Hepatocyte (in vitro differentiated cells): Measurements from ENCODE around the gene ARHGEF12. TPM values are rescaled to one million over a fixed set of nuclear protein-coding genes. Genes with fewer than 3 reads are reported as not detected.

Experiments
- DNase-seq: peaks from one replicate; pipeline ENCODE4 v3.0.0-alpha.2; 2016; ENCODE audit warnings: low spot score
- H2AFZ ChIP-seq: fragments of 200-600 bp; sonication (generic); 2 replicates; pipeline ENCODE4 v1.6.0; 2016; ENCODE audit warnings: antibody characterized with exemption, mild to moderate bottlenecking
- H3K27ac ChIP-seq: fragments of 200-600 bp; sonication (generic); 2 replicates; pipeline ENCODE4 v1.5.1; 2016; ENCODE audit warnings: mild to moderate bottlenecking
- H3K27me3 ChIP-seq: fragments of 200-600 bp; sonication (generic); 2 replicates; pipeline ENCODE4 v1.6.1; 2016
- H3K36me3 ChIP-seq: fragments of 200-600 bp; sonication (generic); replicated peaks from 2 replicates; pipeline ENCODE4 v1.5.1; 2016; ENCODE audit warnings: low read depth; ENCODE audit not compliant: insufficient read depth
- H3K4me1 ChIP-seq: fragments of 200-600 bp; sonication (generic); 2 replicates; pipeline ENCODE4 v1.5.1; 2016; ENCODE audit warnings: mild to moderate bottlenecking, moderate library complexity; ENCODE audit not compliant: insufficient read depth
- H3K4me2 ChIP-seq: fragments of 200-600 bp; sonication (generic); 2 replicates; pipeline ENCODE4 v1.6.0; 2016
- H3K4me3 ChIP-seq: fragments of 200-600 bp; sonication (generic); 2 replicates; pipeline ENCODE4 v1.5.1; 2016; ENCODE audit warnings: mild to moderate bottlenecking
- H3K79me2 ChIP-seq: fragments of 200-600 bp; sonication (generic); 2 replicates; pipeline ENCODE4 v1.6.0; 2017; ENCODE audit warnings: mild to moderate bottlenecking
- H3K9me2 ChIP-seq: fragments of 200-600 bp; sonication (generic); replicated peaks from 2 replicates; pipeline ENCODE4 v1.6.0; 2017; ENCODE audit warnings: mild to moderate bottlenecking; ENCODE audit not compliant: insufficient read depth
- H3K9me3 ChIP-seq: fragments of 200-600 bp; sonication (generic); 2 replicates; pipeline ENCODE4 v1.5.1; 2016; ENCODE audit warnings: low read depth, mild to moderate bottlenecking
- H4K20me1 ChIP-seq: fragments of 200-600 bp; sonication (generic); 2 replicates; pipeline ENCODE4 v1.6.0; 2016; ENCODE audit warnings: mild to moderate bottlenecking; ENCODE audit not compliant: insufficient read depth, poor library complexity, severe bottlenecking
- EZH2 ChIP-seq: fragments of 200-600 bp; sonication (generic); IDR thresholded peaks from 2 replicates; pipeline ENCODE4 v1.6.1; 2016; ENCODE audit warnings: antibody characterized with exemption, mild to moderate bottlenecking, borderline replicate concordance
- EZH2phosphoT487 ChIP-seq: fragments of 200-600 bp; sonication (generic); IDR thresholded peaks from one replicate; pipeline ENCODE4 v1.6.1; 2018; ENCODE audit warnings: antibody characterized with exemption, mild to moderate bottlenecking, low read depth, moderate library complexity; ENCODE audit not compliant: unreplicated experiment, severe bottlenecking
- whole genome bisulfite sequencing: methylation state at CpG from one replicate; pipeline ENCODE4 v1.1.6; 2016; ENCODE audit warnings: low lambda C conversion rate; ENCODE audit errors: missing lambda C conversion rate; 5-methylcytosine and 5-hydroxymethylcytosine counted together
- polyA plus RNA-seq: library from polyadenylated mRNA; unstranded; fragments of >200 nt; fragmentation: Nextera tagmentation; extraction: Ambion mirVana; gene quantifications from 2 replicates; pipeline ENCODE4 v1.2.1, GENCODE V29; 2016
- total RNA-seq: library from RNA; depleted of rRNA; stranded (reverse); fragments of >200 nt; gene quantifications from 2 replicates; pipeline ENCODE4 v1.2.3, GENCODE V29; 2014
- TF ChIP-seq, protein P1 (sequence below): fragments of 200-600 bp; sonication (generic); IDR thresholded peaks from 2 replicates; pipeline ENCODE4 v1.5.1; 2016; ENCODE audit warnings: antibody characterized with exemption, mild to moderate bottlenecking; ENCODE audit not compliant: poor library complexity

Gene ARHGEF12
- total and polyA plus RNA-seq, 2 experiments from 2014 or later: 21.2 to 75.1 TPM

DNA sequence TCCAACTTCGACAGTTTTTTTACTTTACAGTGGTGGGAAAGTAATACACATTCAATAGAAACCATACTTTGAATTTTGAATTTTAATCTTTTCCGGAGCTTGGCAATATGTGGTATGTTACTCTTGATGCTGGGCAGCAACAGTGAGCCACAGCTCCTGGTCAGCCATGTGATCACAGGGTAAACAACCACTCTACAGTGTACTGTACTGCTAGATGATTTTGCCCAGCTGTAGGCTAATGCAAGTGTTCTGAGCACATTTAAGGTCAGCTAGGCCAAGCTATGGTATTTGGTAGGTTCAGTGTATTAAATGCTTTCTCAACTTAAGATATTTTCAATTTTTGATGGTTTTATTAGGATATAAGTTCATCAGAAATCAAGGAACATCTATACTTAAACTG is 126.6 kb downstream of the ARHGEF12 start:
- H3K4me2 ChIP-seq: no peak overlapping the region
- H4K20me1 ChIP-seq: no peaks in the 10 kb centered on the region
- H3K4me3 ChIP-seq: no peak overlapping the region
- H3K79me2 ChIP-seq: no peaks in the 10 kb centered on the region
- H3K4me1 ChIP-seq: no peaks in the 10 kb centered on the region
- no peak for DNase-seq
- H2AFZ ChIP-seq: no peak overlapping the region
- TF ChIP-seq, protein P1, sequence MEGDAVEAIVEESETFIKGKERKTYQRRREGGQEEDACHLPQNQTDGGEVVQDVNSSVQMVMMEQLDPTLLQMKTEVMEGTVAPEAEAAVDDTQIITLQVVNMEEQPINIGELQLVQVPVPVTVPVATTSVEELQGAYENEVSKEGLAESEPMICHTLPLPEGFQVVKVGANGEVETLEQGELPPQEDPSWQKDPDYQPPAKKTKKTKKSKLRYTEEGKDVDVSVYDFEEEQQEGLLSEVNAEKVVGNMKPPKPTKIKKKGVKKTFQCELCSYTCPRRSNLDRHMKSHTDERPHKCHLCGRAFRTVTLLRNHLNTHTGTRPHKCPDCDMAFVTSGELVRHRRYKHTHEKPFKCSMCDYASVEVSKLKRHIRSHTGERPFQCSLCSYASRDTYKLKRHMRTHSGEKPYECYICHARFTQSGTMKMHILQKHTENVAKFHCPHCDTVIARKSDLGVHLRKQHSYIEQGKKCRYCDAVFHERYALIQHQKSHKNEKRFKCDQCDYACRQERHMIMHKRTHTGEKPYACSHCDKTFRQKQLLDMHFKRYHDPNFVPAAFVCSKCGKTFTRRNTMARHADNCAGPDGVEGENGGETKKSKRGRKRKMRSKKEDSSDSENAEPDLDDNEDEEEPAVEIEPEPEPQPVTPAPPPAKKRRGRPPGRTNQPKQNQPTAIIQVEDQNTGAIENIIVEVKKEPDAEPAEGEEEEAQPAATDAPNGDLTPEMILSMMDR: no peak
- TF ChIP-seq EZH2 (no peak), EZH2phosphoT487 (no peak)
- H3K9me2 ChIP-seq: no peaks in the 10 kb centered on the region
- peaks cover 7% of the 10 kb centered on the region for H3K36me3 ChIP-seq
- H3K27me3 ChIP-seq: no peaks in the 10 kb centered on the region
- H3K27ac ChIP-seq: no peak overlapping the region
- WGBS: 95% methylated on average over 2 of the region's 2 CpGs
- no peaks in the 10 kb centered on the region for H3K9me3 ChIP-seq

DNA sequence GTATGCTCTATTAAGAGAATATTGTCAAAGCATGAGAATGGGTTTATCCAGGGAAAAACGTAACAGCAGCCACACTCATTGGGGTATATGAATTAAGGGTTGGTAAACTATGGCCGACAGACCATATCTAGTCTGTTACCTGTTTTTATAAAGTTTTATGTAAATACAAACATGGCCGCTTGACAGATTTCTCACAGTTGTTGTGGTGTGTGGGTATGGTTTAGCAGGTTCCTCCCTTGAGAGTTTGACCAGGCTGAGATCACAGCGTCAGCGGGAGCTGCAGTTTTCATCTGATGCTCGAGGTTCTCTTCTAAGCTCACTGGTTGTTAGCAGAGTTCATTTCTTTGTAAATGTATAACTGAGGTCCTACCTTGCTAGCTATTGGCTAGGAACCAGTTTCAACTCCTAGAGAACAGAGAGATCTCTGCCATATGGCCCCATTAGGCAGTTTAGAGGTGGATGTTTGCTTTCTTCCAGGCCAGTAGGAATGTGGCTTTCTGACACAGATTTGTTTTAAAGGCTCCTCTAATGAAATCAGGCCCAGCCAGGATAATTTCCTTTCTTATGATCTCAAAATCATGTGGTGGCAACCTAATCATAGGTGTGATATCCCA is 129.8 kb downstream of the ARHGEF12 start:
- Histone ChIP-seq H3K27ac (no peak overlapping the region), H3K4me3 (no peak overlapping the region), H3K4me1 (no peaks in the 10 kb centered on the region), H3K9me3 (no peaks in the 10 kb centered on the region), H4K20me1 (no peaks in the 10 kb centered on the region), H3K36me3 (peaks cover 7% of the 10 kb centered on the region), H3K4me2 (no peak overlapping the region), H2AFZ (no peak overlapping the region), H3K79me2 (no peaks in the 10 kb centered on the region), H3K27me3 (no peaks in the 10 kb centered on the region), H3K9me2 (no peaks in the 10 kb centered on the region)
- WGBS: 91% methylated on average over 6 of the region's 6 CpGs
- DNase-seq: no peak
- TF ChIP-seq, protein P1: no peak
- no peak for TF ChIP-seq EZH2
- no peak for TF ChIP-seq EZH2phosphoT487

DNA sequence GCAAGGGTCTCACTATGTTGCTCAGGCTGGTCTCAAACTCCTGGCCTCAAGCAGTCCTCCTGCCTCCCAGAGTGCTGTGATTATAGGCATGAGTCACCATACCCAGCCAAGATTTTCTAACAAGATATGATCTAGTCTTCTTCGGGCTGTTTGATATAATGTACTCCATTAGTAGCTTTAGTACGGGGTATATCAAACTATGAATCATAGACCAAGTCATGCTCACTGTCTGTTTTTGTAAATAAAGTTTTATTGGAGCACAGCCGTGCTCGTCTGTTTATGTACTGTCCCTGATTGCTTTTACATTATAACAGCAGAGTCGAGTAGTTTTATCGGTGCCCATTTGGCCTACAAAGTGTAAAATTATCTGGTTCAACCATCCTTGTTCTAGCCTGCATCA is 131.4 kb downstream of the ARHGEF12 start:
- Histone ChIP-seq H3K27me3 (no peaks in the 10 kb centered on the region), H3K4me1 (no peaks in the 10 kb centered on the region), H4K20me1 (no peaks in the 10 kb centered on the region), H3K4me3 (no peak overlapping the region), H3K36me3 (peaks cover 3% of the 10 kb centered on the region), H3K4me2 (no peak overlapping the region), H3K27ac (no peak overlapping the region), H2AFZ (no peak overlapping the region), H3K79me2 (no peaks in the 10 kb centered on the region), H3K9me3 (no peaks in the 10 kb centered on the region), H3K9me2 (no peaks in the 10 kb centered on the region)
- DNase-seq: no peak
- WGBS: 88% methylated on average over 6 of the region's 6 CpGs
- TF ChIP-seq, protein P1: no peak
- no peak for TF ChIP-seq EZH2

DNA sequence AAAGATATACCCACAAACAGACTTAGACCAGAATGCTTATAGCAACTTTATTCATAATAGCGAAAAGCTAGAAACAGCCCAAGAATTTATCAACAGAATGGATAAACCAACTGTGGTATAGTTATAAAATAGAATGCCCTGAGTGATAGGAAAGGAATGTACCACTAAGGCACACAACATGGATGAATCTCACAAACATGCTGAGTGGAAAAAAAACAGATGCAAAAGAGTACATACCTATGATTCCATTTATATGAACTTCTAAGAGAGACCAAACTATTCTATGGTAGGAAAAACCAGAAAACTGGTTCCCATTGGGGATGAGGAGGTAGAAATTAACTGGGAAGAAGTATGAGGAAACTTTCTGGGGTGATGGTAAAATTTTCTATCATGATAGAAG is 134.9 kb downstream of the ARHGEF12 start:
- Histone ChIP-seq H3K4me3 (no peak overlapping the region), H3K9me3 (no peaks in the 10 kb centered on the region), H3K4me1 (no peaks in the 10 kb centered on the region), H3K79me2 (no peaks in the 10 kb centered on the region), H3K36me3 (no peaks in the 10 kb centered on the region), H2AFZ (no peak overlapping the region), H4K20me1 (no peaks in the 10 kb centered on the region), H3K27me3 (no peaks in the 10 kb centered on the region), H3K4me2 (no peak overlapping the region), H3K27ac (no peak overlapping the region), H3K9me2 (no peaks in the 10 kb centered on the region)
- no peak for TF ChIP-seq EZH2phosphoT487
- TF ChIP-seq, protein P1: no peak
- no peak for TF ChIP-seq EZH2
- WGBS: 92% methylated on average over 1 of the region's 1 CpG
- no peak for DNase-seq
